GM12878 (cell line): ENCODE measurements around the gene EAF1.

ENCODE experiments used
- BCL11A ChIP-seq: IDR thresholded peaks from 2 replicates; pipeline ENCODE4 v1.6.1; 2011; ENCODE audit warnings: low read depth, low read length
- CTCF ChIP-seq, 3 experiments: IDR thresholded peaks in 2 of 3; conservative IDR thresholded peaks in 1 of 3; 2 replicates each; pipeline ENCODE4 v1.5.1; 2011; ENCODE audit warnings: low read depth in 3 of 3, low read length in 3 of 3, mild to moderate bottlenecking in 3 of 3, control low read depth in 2 of 3, moderate library complexity in 2 of 3, inconsistent platforms in 1 of 3, mixed read lengths in 1 of 3; ENCODE audit not compliant: control insufficient read depth in 2 of 3, insufficient read depth in 1 of 3; ENCODE audit errors: extremely low read depth in 1 of 3
- EP300 ChIP-seq, 2 experiments: fragments of 150-350 bp in 1 of 2; IDR thresholded peaks; 2 replicates each; pipeline ENCODE4 v1.6.1; 2011 to 2012; ENCODE audit warnings: low read depth in 2 of 2, low read length in 2 of 2, borderline replicate concordance in 1 of 2, improper control_type of control experiment in 1 of 2, inconsistent platforms in 1 of 2; ENCODE audit not compliant: control insufficient read depth in 1 of 2
- EZH2 ChIP-seq: IDR thresholded peaks from 2 replicates; pipeline ENCODE4 v1.6.1; 2012; ENCODE audit warnings: low read depth, mild to moderate bottlenecking, control low read depth, inconsistent platforms, low read length, borderline replicate concordance; ENCODE audit not compliant: control insufficient read depth
- MXI1 ChIP-seq: fragments of 150-350 bp; IDR thresholded peaks from 2 replicates; pipeline ENCODE4 v1.6.1; 2011; ENCODE audit warnings: low read depth, mild to moderate bottlenecking, inconsistent platforms, low read length, improper control_type of control experiment
- NRF1 ChIP-seq: conservative IDR thresholded peaks from 2 replicates; pipeline ENCODE4 v1.6.1; 2011; ENCODE audit warnings: mild to moderate bottlenecking, low read depth, low read length, improper control_type of control experiment
- SRF ChIP-seq, 2 experiments: IDR thresholded peaks; 2 replicates each; pipeline ENCODE4 v1.6.1; 2011; ENCODE audit warnings: low read depth in 2 of 2, low read length in 2 of 2, mild to moderate bottlenecking in 1 of 2, moderate library complexity in 1 of 2
- TF ChIP-seq, protein P1 (sequence below): fragments of 450-650 bp; IDR thresholded peaks from 2 replicates; pipeline ENCODE4 v1.6.1; 2018; ENCODE audit warnings: borderline replicate concordance, mild to moderate bottlenecking; ENCODE audit not compliant: partially characterized antibody

DNA sequence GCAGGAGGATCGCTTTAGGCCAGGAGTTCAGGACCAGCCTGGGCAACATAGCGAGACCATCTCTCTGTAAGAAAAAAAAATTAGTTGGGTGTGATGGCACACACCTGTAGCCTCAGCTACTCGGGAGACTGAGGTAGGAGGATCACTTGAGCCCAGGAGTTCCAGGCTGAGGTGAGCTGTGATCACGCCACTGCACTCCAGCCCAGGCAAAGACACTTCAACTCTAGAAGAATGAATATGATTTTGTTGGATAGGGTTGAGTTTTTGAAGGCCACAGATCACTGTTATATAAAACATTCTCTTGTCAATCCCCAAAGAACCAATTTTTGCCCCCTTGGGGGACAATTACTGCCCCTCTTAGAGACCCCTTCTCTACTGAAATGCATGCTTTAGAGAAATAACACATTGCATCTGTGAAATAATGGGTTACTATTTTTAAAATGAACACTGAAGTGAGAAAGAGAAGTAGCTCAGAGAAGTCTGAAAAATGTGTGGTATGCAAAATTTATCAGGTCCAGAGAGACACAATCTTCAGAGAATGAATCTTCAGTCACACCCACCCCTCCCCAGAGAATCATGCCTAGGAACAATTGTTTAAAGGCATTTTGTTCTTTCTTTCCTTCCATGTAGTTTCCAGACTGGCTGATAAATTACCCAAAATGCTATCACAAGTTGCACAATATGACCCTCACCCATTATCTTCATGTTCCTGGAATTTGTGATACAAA lies 42.7 kb upstream of the EAF1 start:
- peak; percentile 32; the same call in 1 of the 2 replicates for TF ChIP-seq MXI1
- no peak for TF ChIP-seq CTCF (IDR thresholded peaks at IDR 0.05 in 2 of 3, conservative IDR thresholded peaks at IDR 0.05 in 1 of 3; ENCODE audit: control insufficient read depth in 2 of 3, extremely low read depth in 1 of 3, insufficient read depth in 1 of 3, low read depth in 3 of 3, low read length in 3 of 3)
- TF ChIP-seq BCL11A = peak; percentile 65; the same call in 1 of the 2 replicates
- no peak for TF ChIP-seq NRF1
- TF ChIP-seq EP300 (IDR thresholded peaks at IDR 0.05; ENCODE audit: borderline replicate concordance in 1 of 2, control insufficient read depth in 1 of 2, low read depth in 2 of 2, low read length in 2 of 2) = peak; percentile 86 to 93
- TF ChIP-seq SRF (IDR thresholded peaks at IDR 0.05; ENCODE audit: low read depth in 2 of 2, low read length in 2 of 2) = no peak
- no peak for TF ChIP-seq EZH2
- TF ChIP-seq, protein P1, sequence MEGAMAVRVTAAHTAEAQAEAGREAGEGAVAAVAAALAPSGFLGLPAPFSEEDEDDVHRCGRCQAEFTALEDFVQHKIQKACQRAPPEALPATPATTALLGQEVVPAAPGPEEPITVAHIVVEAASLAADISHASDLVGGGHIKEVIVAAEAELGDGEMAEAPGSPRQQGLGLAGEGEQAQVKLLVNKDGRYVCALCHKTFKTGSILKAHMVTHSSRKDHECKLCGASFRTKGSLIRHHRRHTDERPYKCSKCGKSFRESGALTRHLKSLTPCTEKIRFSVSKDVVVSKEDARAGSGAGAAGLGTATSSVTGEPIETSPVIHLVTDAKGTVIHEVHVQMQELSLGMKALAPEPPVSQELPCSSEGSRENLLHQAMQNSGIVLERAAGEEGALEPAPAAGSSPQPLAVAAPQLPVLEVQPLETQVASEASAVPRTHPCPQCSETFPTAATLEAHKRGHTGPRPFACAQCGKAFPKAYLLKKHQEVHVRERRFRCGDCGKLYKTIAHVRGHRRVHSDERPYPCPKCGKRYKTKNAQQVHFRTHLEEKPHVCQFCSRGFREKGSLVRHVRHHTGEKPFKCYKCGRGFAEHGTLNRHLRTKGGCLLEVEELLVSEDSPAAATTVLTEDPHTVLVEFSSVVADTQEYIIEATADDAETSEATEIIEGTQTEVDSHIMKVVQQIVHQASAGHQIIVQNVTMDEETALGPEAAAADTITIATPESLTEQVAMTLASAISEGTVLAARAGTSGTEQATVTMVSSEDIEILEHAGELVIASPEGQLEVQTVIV = no peak
